ENCODE measurements around the gene KNOP1. TPM values are rescaled to one million over a fixed set of nuclear protein-coding genes. Genes with fewer than 3 reads are reported as not detected.
A peak's percentile ranks its signal among the peaks of the same experiment; 100 is the strongest.

Gene KNOP1, protein sequence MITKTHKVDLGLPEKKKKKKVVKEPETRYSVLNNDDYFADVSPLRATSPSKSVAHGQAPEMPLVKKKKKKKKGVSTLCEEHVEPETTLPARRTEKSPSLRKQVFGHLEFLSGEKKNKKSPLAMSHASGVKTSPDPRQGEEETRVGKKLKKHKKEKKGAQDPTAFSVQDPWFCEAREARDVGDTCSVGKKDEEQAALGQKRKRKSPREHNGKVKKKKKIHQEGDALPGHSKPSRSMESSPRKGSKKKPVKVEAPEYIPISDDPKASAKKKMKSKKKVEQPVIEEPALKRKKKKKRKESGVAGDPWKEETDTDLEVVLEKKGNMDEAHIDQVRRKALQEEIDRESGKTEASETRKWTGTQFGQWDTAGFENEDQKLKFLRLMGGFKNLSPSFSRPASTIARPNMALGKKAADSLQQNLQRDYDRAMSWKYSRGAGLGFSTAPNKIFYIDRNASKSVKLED
- 10 to 100 TPM; 38.9 to 48.5 (median 44.8) TPM for polyA plus RNA-seq (ENCODE audit: insufficient read length in 4 of 4)

DNA sequence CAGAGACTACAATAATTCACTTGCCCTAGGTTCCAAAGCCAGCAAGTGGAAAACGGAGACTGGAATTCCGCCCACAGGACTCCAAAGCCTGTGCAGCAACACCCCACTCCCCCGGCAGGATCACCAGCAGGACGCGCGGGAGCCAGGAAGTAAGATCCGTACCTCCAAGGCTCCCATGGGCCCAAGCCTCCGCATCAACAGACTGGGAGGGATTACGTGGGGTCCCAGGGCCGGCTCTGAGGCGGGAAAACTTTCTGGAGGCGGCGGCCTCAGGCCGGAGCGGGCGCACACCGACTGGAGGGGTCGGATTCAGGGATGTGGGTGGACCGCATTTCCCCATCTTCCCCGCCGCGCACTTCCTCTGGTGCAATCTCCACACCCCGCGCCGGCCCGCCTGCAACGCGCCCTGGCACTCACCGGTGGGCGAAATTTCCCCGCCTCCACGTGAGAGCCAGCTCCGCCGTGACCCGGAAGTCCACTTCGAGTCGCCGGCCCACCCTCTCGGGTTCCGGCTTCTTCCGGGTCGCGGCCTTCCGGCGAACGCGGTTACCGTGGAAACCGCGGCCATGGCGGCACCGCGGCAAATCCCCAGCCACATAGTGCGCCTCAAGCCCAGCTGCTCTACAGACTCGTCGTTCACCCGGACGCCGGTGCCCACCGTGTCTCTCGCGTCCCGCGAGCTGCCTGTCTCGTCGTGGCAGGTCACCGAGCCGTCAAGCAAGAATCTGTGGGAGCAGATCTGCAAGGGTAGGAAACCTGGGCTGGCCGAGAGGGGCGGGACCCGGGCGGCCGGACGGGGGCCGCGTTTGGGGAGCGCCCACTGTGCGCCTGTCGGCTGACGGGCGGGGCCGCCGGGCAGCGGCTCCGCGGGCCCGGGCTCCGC is at the start of gene KNOP1, which contains the start of gene IQCK:
KNOP1 (minus strand) TSS at position 487 of the 883 bp plus-strand sequence. CDS start 3,192 bp downstream, outside the sequence.
IQCK (plus strand) TSS at position 531 of the 883 bp plus-strand sequence; CDS start at position 567, 36 bp downstream.
- peak; percentile 74 to 85 (median 80) for DNase-seq (ENCODE audit: low read depth in 4 of 4, low spot score in 2 of 4)

DNA sequence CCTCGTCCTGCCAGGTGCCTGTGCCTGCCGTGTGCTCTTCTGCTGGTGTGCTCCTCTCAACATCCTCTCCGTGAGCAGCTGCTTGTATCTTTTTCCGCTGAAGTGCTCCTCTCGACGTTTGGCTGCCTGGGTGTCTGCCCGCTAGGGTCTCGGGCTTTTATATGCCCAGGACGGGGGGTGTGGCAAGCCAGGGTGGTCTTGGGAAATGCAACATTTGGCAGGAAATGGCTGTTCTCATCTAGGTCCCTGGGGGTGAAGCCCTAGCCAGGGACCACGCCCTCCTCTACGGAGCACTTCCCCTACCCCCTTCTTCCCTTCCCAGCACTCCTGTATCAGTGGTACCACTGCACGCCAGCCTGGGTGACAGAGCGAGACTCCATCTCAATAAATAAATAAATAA is 49.5 kb upstream of the KNOP1 start:
- DNase-seq (ENCODE audit: low read depth in 4 of 4, low spot score in 2 of 4): no peak

DNA sequence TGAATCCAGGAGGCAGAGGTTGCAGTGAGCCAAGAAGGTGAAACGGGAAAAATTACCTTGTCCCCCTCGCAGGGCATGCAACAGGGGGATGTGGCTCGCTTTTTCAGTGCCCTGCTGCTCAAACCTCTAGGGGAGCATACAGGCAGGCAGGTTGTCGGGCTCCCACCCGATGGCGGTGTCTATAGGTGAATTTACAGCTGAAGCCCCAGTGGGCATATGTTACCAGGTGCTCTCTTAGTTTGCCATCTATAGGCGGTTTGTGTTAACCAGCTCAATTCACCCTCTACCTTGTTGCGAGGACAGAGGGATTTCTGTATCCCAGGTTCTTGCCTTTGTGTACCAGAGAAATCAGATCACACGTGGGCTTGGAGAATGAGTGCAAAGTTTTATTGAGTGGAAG is 49.0 kb upstream of the KNOP1 start:
- DNase-seq (ENCODE audit: low read depth in 4 of 4, low spot score in 2 of 4): no peak

DNA sequence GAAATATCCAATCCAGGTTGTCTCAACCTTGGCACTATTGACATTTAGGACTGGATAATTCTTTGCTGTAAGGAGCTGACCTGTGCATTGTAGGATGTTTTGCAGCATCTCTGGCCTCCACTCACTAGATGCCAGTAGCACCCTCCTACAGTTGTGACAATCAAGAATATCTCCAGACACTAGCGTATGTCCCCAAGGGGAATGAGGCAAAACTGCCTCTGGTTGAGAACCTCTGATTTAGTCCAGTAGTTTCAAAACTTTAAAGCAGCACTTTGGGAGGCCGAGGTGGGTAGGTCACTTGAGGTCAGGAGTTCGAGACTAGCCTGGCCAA is 48.5 kb upstream of the KNOP1 start:
- no peak for DNase-seq (ENCODE audit: low read depth in 4 of 4, low spot score in 2 of 4)

DNA sequence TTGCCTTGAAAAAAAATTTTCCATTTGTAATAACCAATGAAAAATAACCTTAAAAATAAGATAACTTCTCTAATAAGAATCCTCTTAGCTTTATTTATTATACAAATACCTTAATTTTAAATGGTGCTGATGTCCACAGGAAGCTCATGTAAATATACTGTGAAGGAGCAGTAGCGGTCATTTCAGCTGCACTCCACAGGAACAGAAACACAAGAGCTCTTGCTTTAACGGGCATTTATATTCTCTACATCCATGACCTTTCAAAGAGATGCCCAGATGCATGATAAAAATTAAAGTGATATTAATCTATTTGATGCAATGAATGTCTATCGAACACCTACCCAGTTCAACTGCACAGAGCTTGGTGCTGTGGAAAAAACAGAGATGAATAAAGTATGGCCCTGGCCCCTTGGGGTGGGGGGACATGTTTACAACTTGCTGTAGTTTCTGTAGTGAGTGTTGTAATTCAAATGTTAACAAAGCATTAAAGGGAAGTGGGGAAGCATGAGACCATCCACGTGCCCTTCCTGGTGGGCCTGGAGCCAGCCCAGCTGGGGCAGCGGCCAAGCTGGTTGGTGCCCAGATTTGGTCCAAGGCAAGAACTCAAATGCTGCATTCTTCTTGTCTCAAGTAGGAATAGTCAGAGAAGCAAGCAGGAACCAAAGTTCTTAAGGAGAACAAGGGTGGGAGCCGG is 48.0 kb upstream of the KNOP1 start:
- no peak for DNase-seq (ENCODE audit: low read depth in 4 of 4, low spot score in 2 of 4)

DNA sequence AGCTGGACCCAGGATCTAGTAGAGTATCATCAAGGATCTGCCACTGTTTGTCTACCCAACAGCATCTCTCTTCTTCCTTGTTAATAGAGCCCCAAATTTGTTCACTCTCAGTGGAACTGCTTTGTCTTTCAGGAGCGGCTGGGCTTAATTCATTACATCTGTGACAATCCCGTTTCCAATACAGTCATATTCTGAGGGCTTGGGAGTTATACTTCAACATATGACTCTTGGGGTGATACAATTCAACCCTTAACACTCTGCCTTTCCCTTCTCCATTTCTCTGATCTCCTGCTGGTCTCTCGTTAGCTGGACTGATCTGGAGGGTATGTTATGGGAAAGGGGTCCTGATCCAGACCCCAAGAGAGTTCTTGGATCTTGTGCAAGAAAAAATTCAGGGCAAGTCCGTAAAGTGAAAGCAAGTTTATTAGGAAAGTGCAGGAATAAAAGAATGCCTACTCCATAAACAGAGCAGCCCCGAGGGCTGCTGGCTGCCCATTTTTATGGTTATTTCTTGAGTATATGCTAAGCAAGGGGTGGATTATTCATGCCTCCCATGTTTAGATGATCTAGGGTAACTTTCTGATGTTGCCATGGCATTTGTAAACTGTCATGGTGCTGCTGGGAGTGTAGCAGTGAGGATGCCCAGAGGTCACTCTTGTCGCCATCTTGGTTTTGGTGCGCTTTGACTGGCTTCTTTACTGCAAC is 42.5 kb upstream of the KNOP1 start:
- no peak for DNase-seq (ENCODE audit: low read depth in 4 of 4, low spot score in 2 of 4)

DNA sequence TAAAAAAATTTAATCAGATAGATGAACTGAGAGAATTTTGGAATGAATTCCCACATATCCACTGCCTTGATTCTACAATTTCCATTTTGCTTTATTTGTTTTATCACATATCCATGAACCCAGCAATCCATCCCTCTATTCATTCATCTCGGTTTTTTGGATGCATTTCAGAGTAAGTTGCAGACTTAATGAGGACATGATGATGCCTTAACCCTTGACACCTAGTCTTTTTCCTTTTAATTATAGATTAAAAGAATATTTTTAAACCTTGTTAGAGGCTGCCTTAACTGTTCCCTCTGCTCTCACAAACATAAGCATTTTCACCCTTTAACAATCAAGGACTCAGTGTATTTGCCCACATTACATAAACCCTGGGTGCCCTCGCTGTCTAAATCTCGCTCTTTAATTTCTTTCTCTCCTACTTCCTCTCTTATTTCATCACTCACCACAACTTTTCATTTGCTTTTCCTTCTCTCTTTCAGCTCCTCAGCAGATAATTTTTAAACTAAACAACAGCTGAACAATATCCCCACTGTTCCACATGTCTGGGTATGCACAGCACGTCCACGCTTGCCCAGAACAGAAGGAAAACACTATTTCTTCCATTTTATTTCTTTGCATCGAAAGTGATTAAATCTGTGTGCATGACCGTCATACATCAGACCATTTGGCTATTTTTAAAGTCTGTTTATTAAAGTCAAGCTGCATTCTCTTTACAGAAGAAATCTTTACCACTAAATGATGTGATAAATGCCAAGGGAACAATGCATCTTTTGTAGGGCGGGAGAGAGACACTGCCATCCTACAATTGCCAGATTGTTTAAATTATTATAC is 40.0 kb upstream of the KNOP1 start:
- no peak for DNase-seq (ENCODE audit: low read depth in 4 of 4, low spot score in 2 of 4)

DNA sequence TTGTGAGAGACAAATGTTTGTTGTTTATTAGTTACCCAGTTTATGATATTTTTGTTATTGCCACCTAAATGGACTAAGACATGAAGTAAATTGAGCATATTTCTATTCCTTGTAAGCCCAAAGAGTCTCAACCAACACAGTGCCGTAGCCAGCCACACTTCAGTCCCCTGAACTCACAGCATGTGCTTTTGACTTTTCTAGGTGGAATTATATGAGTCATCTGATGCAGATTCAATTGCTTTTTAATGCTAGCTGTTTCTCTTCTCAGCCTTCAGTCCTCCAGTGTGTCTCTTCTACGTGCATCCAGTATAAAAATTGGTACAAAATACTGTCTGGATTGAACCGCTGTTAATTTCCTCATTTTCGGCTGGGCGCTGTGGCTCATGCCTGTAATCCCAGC is 39.0 kb upstream of the KNOP1 start:
- DNase-seq (ENCODE audit: low read depth in 4 of 4, low spot score in 2 of 4): no peak

DNA sequence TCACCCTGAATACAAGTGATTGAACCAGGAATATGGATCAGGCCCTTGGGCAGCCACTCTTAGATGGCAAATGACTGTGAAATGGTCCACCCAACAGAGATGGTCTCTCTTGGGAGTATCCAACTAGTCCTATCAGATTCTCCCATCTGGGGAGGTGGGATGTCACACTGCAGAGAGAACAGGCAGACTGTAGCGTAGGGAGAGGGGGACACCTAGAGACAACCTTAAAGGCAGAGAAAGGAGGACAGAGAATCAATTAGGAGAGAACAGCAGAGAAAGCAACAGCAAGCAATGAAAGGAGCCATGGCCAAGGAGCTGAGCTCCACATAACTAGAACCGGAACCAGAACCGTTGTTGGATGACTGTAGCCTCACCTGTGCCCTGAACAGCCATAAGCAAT is 37.2 kb upstream of the KNOP1 start:
- DNase-seq (ENCODE audit: low read depth in 4 of 4, low spot score in 2 of 4): no peak

DNA sequence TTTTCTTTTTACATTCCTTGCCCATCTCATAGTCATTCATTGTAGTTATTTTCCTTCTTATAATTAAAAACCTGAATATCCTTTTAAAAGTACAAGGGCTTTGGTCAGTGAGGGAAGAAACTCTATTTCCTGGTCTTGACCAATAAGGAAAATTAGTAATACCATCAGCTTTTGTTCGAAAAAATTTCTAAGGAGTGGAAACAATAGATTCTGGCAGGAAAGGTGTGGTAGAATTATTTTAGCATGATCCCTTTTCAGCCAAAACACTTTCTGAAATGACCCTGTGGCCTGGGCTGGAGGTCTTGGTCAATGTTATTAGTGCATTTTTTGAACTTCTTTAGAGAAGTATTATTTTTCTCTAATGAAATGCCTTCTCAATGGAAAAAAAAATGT is 36.6 kb upstream of the KNOP1 start:
- no peak for DNase-seq (ENCODE audit: low read depth in 4 of 4, low spot score in 2 of 4)

DNA sequence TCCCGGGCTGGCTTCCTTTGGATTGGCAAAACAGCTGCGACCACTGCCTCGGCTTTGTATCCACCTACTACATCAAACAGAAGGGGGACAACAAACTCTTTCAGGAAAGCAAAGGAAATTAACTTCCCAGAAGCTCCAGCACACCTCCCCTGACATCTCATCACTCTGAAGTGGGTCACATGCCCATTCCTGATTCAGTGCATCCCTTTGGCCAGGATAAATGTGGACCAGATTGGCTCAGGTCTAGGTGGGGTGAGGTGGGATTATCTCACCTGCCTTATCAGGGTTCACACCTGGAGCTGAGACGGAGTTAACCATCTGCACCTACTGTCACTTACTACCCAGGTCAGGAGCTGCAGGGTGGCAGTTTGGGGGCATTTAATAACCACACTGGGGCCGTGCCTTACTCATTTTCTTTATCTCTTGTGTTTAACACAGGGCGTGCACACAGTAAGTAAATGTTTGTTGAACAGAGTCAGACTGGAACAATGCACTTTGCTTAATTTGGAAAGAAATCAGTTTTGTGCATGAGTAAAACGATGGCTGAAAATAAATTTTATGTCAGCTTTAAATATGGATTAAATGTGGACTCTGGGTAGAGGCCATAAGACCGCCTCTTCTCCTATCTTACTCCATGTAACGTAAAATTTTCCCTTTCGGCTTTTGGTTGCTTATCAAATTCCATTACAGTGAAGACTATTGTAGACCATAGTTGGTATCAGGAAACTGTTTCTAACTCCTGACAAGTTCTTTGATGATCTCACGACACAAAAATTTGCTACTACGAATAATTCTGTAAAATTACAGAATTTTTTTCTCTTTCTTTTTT is 36.0 kb upstream of the KNOP1 start:
- DNase-seq (ENCODE audit: low read depth in 4 of 4, low spot score in 2 of 4): no peak

DNA sequence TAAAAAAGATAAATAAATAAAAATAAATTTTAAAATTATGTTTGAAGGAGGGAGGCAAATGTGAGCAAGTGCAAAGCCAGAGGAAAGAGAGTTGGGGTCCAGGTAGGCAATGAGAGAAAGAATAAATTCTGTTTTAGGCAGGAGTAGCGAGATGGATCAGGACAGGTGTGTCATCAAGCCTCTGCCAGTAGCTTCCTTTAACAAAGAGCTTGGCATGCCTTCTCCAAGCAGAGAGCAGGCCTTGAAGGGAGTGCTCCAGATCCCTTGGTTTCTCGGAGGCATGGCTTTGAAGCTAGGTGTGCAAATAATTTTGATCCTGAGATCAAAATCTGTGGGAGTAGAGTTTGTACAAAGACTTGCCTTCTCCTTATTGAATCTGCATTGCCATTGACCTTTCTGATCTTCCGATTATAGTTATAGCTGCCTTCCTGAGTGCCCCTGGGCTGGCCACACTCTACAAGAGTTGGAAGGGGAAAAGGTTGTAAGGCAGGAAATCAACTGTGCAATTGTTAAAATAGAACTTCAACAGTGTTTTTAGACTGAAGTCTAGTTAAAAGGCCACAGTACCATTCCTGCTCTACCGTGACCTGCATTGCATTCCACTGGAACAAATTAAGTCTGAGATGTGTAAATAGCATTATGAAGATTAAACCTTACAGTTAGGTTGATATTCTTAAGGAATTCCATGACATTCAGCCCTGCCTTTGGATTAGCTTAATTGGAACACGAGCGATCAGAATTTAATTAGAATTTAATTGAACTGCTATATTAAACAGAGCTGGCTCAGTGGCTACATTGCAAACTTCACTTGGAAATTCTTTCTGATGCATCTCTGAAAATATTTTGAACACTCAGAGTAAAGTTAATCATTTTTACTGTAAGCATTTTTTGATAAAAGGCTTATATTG is 33.7 kb upstream of the KNOP1 start:
- DNase-seq (ENCODE audit: low read depth in 4 of 4, low spot score in 2 of 4): no peak

DNA sequence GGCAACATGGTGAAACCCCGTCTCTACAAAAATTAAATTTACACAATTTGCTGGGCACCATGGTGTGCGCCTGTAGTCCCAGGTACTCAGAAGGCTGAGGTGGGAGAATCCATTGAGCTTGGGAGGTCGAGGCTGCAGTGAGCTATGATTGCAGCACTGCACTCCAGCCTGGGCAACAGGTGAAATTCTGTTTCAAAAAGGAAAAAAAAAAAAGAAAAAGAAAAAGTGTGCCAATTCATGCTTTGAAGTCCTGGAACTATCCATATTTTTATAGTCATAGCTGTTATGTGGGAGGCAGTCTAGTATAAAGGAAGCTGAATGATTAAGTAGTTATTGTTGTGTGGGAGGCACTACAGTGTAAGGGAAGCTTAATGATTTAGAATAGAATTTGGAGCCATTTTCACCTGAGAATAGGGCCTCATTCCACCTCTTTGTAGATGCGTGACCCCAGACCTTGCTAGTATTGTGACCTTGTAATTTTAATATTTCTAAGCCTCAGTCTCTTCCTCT is 31.6 kb upstream of the KNOP1 start:
- DNase-seq (ENCODE audit: low read depth in 4 of 4, low spot score in 2 of 4): no peak

DNA sequence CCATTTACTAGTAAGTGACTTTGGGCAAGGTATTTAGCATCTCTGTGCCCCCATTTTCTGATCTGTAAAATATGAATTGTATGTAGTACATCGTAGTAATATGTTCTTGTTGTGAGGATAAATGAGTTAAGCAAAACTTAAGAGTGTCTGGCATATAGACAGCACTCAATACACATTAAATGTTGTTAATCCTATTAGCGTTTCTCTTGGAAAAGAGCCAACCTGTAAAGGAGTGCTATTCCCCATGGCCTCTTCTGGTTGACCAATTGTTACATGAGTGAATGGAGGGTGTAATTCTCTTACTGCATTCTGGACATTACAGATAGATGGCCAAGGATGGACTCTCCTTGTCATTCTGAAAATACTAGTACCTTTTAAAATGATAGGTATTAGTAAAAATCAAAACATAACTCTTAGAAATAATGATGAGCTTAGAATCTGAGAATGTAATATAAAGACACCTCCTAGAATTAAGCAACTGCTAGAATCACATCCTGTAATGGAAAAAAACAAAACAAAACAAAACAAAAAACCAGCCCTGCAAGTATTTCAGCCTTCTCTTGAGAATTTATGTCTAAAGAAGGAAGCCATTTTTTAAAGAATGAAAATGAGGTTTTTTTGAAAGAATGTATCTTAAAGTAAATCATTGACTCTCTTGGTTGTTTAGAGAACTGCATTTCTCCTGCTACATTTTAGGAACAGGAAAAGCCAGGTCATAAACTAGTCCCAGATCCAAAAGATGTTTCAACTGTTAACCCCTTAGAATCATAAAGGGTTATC is 30.6 kb upstream of the KNOP1 start:
- no peak for DNase-seq (ENCODE audit: low read depth in 4 of 4, low spot score in 2 of 4)

DNA sequence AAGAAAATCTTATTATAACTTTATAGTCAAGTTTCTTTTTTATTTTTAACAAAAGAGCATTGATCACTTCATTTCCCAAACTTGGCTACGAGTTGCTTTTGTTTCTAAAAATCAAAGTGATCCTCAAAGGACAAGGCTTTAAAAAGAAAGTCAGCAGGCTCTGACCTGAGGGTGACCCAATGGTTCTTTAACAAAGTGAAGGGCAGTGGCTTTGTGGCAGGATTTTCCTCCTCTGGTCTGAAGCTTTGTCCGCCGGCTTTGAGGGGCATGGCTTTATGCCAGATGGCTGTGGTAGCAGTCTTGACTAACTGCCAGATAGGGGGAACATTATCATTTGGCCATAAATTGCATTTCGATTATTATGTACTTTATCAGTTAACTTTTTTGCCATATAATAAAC is 28.5 kb upstream of the KNOP1 start:
- DNase-seq (ENCODE audit: low read depth in 4 of 4, low spot score in 2 of 4): no peak

DNA sequence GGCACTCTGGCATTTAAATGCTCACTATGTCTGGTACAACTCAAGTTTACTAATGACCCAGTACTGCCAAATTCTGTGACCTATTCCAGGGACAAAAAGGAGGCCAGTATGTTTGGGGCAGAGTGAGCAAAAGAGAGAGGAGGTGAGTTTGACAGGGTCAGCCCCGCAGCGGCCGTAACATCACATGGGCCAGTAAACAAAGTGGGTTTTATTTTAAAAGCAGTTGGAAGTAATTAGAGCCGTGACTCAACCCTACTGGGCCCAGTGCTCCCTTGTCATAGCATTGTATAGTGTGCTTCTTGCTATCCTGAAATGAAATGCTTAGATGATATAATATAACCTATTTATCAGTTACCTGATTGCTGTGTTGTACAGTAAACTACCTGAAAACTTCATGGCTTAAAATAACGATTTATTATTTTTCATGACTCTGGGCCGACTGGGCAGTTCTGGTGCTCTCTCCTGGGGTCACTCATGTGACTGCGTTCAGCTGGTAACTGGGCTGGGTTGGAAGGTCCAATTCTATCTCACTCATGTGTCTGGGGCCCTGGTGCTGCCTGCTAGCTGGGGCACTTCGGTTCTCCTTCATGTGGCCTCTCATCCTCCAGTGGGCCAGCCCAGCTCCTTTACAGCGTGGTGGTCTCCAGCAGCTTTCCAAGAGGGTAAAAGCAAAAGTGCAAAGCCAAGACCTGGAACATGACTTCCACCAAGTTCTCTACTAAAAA is 27.4 kb upstream of the KNOP1 start:
- DNase-seq (ENCODE audit: low read depth in 4 of 4, low spot score in 2 of 4): no peak
